Measurements from ENCODE around the gene DHRS4.
"Not testable (repeated sequence)": the region's sequence is repeated elsewhere in the genome, so short reads cannot be mapped to it uniquely, and the experiment has no call there.

Gene DHRS4

GRCh38 chr14:23939607-23940326 is 13.8 kb upstream of the DHRS4 start:
- no peak for DNase-seq (ENCODE audit: low read depth in 3 of 3, low spot score in 1 of 3)

DNA sequence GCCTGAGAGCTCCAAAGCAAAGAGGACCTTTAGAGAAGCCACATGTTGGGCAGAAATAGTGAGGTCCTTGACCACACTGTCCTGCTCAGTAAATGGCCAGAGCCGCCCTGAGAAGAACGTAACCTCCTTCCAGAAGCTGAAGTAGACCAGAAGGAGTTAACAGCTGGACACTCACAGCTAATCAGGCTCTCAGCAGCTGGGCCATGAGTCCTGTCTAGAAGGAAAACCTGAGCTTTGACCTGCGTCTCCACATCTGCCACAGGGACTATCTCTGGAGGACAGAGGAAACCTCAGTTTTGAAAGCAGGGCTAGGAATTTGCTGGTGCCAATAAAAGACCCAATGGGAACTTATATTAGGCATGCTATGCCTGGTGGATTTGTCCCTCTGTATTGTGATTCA is 12.3 kb upstream of the DHRS4 start:
- no peak for DNase-seq (ENCODE audit: low read depth in 3 of 3, low spot score in 1 of 3)

DNA sequence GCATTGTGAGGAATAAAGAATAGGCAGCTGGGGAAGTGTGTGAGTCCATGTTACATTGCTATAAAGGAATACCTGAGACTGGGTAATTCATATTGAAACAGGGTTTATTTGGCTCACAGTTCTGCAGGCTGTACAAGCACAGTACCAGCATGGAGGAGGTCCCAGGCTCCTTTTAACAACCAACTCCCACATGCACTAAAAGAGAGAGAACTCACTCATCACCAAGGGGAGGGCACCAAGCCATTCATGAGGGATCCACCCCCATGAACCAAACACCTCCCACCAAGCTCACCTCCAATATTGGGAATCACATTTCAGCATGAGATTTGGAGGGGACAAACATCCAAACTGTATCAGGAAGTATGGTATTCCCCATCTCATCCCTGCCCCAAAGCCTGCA is 11.9 kb upstream of the DHRS4 start:
- no peak for DNase-seq (ENCODE audit: low read depth in 3 of 3, low spot score in 1 of 3)

- DNase-seq (ENCODE audit: low read depth in 3 of 3, low spot score in 1 of 3) = no peak
Observed at GRCh38 chr14:23942587-23942986, 11.0 kb upstream of the DHRS4 start.

- not testable (repeated sequence) for DNase-seq (ENCODE audit: low read depth in 3 of 3, low spot score in 1 of 3)
Observed at GRCh38 chr14:23949069-23949468, 4.5 kb upstream of the DHRS4 start.

- no peak for DNase-seq (ENCODE audit: low read depth in 3 of 3, low spot score in 1 of 3)
Observed at GRCh38 chr14:23950411-23951135, 3.0 kb upstream of the DHRS4 start.

DNA sequence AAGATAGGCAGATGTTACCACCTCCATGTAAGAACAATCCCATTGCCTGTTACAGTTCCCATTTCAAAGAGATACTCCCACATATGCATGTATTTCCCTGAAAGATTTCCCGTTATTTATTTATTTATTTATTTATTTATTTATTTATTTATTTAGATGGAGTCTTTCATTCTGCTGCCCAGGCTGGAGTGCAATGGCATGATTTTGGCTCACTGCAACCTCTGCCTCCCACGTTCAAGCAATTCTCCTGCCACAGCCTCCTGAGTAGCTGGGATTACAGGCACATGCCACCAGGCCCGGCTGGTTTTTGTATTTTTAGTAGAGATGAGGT is 2.5 kb upstream of the DHRS4 start:
- not testable (repeated sequence) for DNase-seq (ENCODE audit: low read depth in 3 of 3, low spot score in 1 of 3)

DNA sequence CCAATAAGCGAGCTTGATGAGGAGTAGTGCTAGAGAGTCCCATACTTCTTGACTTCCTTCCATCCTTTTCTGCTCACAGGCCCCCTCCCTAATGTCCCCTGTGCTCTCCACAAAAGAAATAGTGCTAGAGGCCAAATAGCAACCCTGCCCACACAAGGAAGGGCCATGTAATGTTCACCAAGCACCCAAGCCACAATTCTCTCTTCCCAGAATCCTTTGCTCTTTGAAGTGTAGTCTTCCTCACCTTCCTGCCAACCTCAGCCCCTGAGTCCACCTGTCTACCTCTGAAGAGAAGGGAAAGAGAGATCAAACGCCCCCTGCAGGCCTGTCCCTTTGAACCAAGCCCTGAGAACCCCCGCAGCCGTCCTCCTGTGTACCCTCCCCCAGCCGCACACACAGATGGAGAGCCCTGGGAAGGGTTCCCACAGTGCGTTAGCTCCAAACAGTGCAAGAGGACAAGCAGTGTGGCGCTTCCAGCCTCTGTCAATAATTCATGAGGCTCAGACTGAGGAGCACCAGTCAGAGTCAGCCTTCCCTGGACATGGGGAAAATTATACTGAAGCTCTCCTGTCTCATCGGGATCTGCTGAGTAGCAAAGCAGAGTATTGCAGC is 1.9 kb upstream of the DHRS4 start:
- DNase-seq (ENCODE audit: low read depth in 3 of 3, low spot score in 1 of 3) = no peak

- DNase-seq (ENCODE audit: low read depth in 3 of 3, low spot score in 1 of 3) = not testable (repeated sequence)
Observed at GRCh38 chr14:23953116-23953463, 480 bp upstream of the DHRS4 start.

DNA sequence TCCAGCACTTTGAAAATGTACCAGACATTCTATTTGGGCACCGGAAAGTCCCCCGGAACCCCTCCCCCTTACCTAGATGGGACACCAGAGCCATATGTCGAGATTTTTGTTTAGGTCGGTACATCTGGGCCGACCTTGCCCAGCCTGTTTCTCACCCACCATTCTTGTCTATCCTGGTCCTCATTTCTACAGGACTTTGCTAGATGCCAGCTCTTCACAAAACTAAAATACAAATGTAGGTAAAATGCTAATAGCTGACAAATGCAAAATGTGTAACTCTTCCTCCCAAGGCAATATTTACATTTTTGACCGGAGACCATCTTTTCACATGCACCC is 677 bp downstream of the DHRS4 start:
- not testable (repeated sequence) for DNase-seq (ENCODE audit: low read depth in 3 of 3, low spot score in 1 of 3)

DNA sequence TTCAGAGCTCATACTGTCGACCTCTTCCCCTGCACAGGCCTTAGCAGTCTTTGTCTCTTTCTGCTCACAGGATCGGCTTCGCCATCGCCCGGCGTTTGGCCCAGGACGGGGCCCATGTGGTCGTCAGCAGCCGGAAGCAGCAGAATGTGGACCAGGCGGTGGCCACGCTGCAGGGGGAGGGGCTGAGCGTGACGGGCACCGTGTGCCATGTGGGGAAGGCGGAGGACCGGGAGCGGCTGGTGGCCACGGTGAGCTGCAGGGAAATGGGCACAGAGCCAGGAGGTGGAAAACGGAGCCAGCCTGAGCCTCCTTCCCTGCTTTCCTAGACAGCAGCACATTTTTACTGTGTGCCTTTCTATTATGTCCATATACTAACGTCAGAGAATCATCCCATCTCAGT is 1.4 kb downstream of the DHRS4 start:
- not testable (repeated sequence) for DNase-seq (ENCODE audit: low read depth in 3 of 3, low spot score in 1 of 3)

DNA sequence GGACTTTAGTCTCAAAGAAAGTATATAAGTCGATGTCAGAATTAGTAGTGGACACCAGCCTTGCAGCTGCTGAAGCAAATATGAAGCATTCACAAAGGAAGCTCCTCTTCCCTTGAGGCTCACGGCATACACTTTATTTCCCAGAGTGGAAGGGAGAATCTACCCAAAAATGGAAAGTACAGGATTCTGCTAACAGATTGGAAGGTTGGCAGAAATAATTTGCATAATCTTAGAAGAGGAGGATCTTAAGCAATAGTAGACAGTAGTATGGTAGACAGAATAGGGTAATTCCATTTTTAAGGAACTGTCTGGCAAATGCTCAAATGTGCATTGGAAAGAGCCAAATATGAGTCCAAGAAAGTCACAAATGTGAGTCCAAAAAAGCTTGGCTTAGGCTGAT is 2.2 kb downstream of the DHRS4 start:
- DNase-seq (ENCODE audit: low read depth in 3 of 3, low spot score in 1 of 3) = not testable (repeated sequence)

- DNase-seq (ENCODE audit: low read depth in 3 of 3, low spot score in 1 of 3) = not testable (repeated sequence)
Observed at GRCh38 chr14:23957913-23958569, 4.5 kb downstream of the DHRS4 start.

GRCh38 chr14:23960899-23961298 is 7.3 kb downstream of the DHRS4 start:
- DNase-seq (ENCODE audit: low read depth in 3 of 3, low spot score in 1 of 3) = not testable (repeated sequence)

DNA sequence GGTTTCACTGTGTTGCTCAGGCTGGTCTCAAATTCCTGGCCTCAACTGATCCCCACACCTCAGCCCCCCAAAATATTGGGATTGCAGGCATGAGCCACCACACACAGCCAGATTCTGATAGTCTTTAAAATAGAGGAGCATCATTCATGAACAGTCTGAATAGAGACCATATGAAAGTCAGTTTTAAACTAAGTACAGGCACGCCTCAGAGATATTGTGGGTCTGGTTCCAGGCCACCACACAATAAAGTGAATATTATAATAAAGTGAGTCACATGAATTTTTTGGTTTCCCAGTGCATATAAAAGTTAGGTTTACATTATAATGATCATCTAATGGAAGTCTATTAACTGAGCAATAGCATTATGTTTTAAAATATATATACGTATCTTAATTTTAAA is 8.1 kb downstream of the DHRS4 start:
- not testable (repeated sequence) for DNase-seq (ENCODE audit: low read depth in 3 of 3, low spot score in 1 of 3)

- DNase-seq (ENCODE audit: low read depth in 3 of 3, low spot score in 1 of 3) = not testable (repeated sequence)
Observed at GRCh38 chr14:23969130-23969480, 15.5 kb downstream of the DHRS4 start.

- DNase-seq (ENCODE audit: low read depth in 3 of 3, low spot score in 1 of 3) = peak in 2 of 3 donors; percentile 24 to 55
Observed at GRCh38 chr14:23969481-23970282, 16.1 kb downstream of the DHRS4 start.

DNA sequence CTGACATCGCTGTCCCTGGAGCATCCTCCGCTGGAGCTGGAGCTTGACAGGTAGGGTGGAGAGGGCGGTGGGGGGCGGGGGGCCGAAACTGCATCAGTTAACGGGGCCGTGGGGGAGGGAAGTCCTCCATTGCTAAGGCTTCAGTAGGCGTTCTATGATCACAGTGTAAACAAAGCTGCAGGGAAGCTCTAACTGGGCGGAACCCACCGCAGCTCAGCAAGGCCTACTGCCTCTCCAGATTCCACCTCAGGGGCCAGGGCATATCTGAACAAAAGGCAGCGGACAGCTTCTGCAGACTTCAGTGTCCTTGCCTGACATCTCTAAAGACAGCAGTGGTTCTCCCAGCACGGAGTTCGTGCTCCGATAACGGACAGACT is 16.7 kb downstream of the DHRS4 start:
- not testable (repeated sequence) for DNase-seq (ENCODE audit: low read depth in 3 of 3, low spot score in 1 of 3)

- DNase-seq (ENCODE audit: low read depth in 3 of 3, low spot score in 1 of 3) = not testable (repeated sequence)
Observed at GRCh38 chr14:23973178-23973577, 19.6 kb downstream of the DHRS4 start.

GRCh38 chr14:23974041-23974440 is 20.5 kb downstream of the DHRS4 start:
- not testable (repeated sequence) for DNase-seq (ENCODE audit: low read depth in 3 of 3, low spot score in 1 of 3)

DNA sequence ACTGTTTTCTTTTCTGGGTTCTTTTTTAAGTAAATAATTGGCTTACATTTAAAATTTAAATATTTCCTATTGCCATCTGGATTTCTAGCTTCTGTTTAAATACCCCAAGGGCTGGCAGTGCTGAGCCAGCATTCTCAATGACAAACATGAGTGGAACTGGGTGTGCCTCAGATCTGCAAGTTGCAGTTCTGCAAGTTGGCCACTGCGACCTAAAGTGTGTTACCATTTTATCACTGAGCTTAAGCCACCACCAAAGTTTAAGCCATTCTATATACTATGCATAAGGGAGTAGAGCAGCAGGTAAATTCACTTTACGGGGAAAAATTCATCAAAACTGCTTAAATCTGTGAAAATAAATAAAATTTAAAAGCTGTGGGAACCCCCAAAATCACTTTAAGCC is 23.6 kb downstream of the DHRS4 start:
- DNase-seq (ENCODE audit: low read depth in 3 of 3, low spot score in 1 of 3) = not testable (repeated sequence)

Data from stimulated activated CD4-positive, alpha-beta T cell treated with anti-CD3 and anti-CD28 coated beads, TNF-alpha, amount 100 ng/mL, for 1 hour (primary cell).